ENCODE measurements around the gene TNFSF10. TPM values are rescaled to one million over a fixed set of nuclear protein-coding genes. Genes with fewer than 3 reads are reported as not detected.
A peak's percentile ranks its signal among the peaks of the same experiment; 100 is the strongest.
"Not testable (repeated sequence)": the region's sequence is repeated elsewhere in the genome, so short reads cannot be mapped to it uniquely, and the experiment has no call there.

TNFSF10 gene
- polyA plus RNA-seq, 1 donor from 2014 or later = not detected

- not testable (repeated sequence) for H3F3A ChIP-seq (ENCODE audit: insufficient read depth, low read length, poor library complexity, severe bottlenecking); H2AFZ ChIP-seq (ENCODE audit: low read depth, low read length); H3K36me3 ChIP-seq (ENCODE audit: insufficient read depth, low read length); H4K20me1 ChIP-seq (ENCODE audit: insufficient read depth); H3K4me2 ChIP-seq (ENCODE audit: low read length); H3K9me2 ChIP-seq (ENCODE audit: insufficient read depth, low read length); H3K9me3 ChIP-seq (ENCODE audit: low read length); H3K27ac ChIP-seq (ENCODE audit: low read length); H3K27me3 ChIP-seq (ENCODE audit: insufficient read depth, low read depth, low read length); H3K4me3 ChIP-seq (ENCODE audit: low read length); H3K79me2 ChIP-seq (replicated peaks; ENCODE audit: insufficient read depth, low read length); H3K9ac ChIP-seq (ENCODE audit: low read length)
- TF ChIP-seq CTCF (IDR thresholded peaks at IDR 0.05; ENCODE audit: poor library complexity, severe bottlenecking) = peak; percentile 55
- peak; percentile 66 for TF ChIP-seq SMC3 (conservative IDR thresholded peaks at IDR 0.05; ENCODE audit: poor library complexity)
- TF ChIP-seq RAD21 (conservative IDR thresholded peaks at IDR 0.05) = peak; percentile 54
Measured at GRCh38 chr3:172490198-172490669, 33.0 kb downstream of the TNFSF10 start.

DNA sequence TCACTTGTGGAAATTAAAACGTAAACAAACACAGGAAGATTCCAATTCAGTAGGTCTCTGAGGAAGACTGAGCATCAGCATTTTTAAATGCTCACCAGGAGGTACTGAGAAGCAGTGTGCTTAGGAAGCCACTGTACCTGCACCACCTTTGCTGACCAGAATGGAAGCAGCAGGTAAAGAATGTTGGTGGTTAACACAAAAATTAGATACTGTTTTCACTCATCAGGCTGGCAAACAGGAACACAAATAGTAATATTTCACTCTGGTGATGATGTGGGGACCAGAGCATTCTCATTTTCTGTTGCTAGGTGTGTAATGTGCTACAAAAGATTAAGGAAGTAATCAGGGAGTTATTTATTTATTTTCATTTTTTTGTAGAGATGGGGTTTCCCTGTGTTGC lies 45.1 kb downstream of the TNFSF10 start:
- TF ChIP-seq EZH2 (IDR thresholded peaks at IDR 0.05; ENCODE audit: borderline replicate concordance, insufficient read depth, low read length, poor library complexity, severe bottlenecking) = no peak
- no peak for TF ChIP-seq POLR2AphosphoS5 (IDR thresholded peaks at IDR 0.05)
- no peak for TF ChIP-seq SMC3 (conservative IDR thresholded peaks at IDR 0.05; ENCODE audit: poor library complexity)
- TF ChIP-seq MXI1 (conservative IDR thresholded peaks at IDR 0.05; ENCODE audit: poor library complexity, severe bottlenecking) = no peak
- TF ChIP-seq, protein P1, sequence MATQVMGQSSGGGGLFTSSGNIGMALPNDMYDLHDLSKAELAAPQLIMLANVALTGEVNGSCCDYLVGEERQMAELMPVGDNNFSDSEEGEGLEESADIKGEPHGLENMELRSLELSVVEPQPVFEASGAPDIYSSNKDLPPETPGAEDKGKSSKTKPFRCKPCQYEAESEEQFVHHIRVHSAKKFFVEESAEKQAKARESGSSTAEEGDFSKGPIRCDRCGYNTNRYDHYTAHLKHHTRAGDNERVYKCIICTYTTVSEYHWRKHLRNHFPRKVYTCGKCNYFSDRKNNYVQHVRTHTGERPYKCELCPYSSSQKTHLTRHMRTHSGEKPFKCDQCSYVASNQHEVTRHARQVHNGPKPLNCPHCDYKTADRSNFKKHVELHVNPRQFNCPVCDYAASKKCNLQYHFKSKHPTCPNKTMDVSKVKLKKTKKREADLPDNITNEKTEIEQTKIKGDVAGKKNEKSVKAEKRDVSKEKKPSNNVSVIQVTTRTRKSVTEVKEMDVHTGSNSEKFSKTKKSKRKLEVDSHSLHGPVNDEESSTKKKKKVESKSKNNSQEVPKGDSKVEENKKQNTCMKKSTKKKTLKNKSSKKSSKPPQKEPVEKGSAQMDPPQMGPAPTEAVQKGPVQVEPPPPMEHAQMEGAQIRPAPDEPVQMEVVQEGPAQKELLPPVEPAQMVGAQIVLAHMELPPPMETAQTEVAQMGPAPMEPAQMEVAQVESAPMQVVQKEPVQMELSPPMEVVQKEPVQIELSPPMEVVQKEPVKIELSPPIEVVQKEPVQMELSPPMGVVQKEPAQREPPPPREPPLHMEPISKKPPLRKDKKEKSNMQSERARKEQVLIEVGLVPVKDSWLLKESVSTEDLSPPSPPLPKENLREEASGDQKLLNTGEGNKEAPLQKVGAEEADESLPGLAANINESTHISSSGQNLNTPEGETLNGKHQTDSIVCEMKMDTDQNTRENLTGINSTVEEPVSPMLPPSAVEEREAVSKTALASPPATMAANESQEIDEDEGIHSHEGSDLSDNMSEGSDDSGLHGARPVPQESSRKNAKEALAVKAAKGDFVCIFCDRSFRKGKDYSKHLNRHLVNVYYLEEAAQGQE (IDR thresholded peaks at IDR 0.05; ENCODE audit: borderline replicate concordance) = no peak
- no peak for TF ChIP-seq RAD21 (conservative IDR thresholded peaks at IDR 0.05)
- TF ChIP-seq CTCF (IDR thresholded peaks at IDR 0.05; ENCODE audit: poor library complexity, severe bottlenecking) = no peak
- H3K79me2 ChIP-seq (replicated peaks; ENCODE audit: insufficient read depth, low read length) = no peaks in the 10 kb centered on the region
- no peaks in the 10 kb centered on the region for H3K36me3 ChIP-seq (ENCODE audit: insufficient read depth, low read length)
- H3K27me3 ChIP-seq (ENCODE audit: insufficient read depth, low read depth, low read length) = no peaks in the 10 kb centered on the region
- no peak overlapping the region for H3K4me2 ChIP-seq (ENCODE audit: low read length)
- H3F3A ChIP-seq (ENCODE audit: insufficient read depth, low read length, poor library complexity, severe bottlenecking) = no peaks in the 10 kb centered on the region
- H3K27ac ChIP-seq (ENCODE audit: low read length) = no peak overlapping the region
- no peak overlapping the region for H2AFZ ChIP-seq (ENCODE audit: low read depth, low read length)
- no peak overlapping the region for H3K9ac ChIP-seq (ENCODE audit: low read length)
- H3K9me3 ChIP-seq (ENCODE audit: low read length) = no peaks in the 10 kb centered on the region
- H3K4me3 ChIP-seq (ENCODE audit: low read length) = no peak overlapping the region
- H3K9me2 ChIP-seq (ENCODE audit: insufficient read depth, low read length) = no peaks in the 10 kb centered on the region
- H4K20me1 ChIP-seq (ENCODE audit: insufficient read depth) = no peaks in the 10 kb centered on the region

Data from neural cell (in vitro differentiated cells).